GM12874 (cell line): Measurements from ENCODE around the gene YIF1B.

Source experiments
- TF ChIP-seq, protein P1 (sequence below): IDR thresholded peaks from 2 replicates; pipeline ENCODE4 v1.5.1; 2011; ENCODE audit warnings: low read depth, mild to moderate bottlenecking, control low read depth, low read length, moderate library complexity; ENCODE audit not compliant: insufficient read depth

The YIF1B gene

DNA sequence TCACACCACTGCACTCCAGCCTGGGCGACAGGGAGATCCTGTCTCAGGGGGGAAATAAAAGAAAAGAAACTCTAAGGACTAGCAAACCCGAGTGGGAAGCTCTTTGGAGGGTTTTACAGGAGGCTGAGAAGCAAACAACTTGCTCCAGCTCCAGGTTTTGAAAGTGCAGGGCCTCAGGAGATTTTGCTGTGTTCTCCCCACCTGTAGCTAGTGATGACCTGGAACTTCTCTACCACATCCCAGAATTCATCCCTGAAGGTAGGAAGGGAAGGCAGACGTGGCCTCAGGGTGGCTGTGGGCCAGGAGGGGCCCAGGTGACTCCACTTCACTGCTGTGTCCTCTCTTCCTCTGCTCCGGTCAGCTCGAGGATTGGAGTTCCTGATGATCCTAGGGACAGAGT lies 42.3 kb upstream of the YIF1B start:
- TF ChIP-seq, protein P1, sequence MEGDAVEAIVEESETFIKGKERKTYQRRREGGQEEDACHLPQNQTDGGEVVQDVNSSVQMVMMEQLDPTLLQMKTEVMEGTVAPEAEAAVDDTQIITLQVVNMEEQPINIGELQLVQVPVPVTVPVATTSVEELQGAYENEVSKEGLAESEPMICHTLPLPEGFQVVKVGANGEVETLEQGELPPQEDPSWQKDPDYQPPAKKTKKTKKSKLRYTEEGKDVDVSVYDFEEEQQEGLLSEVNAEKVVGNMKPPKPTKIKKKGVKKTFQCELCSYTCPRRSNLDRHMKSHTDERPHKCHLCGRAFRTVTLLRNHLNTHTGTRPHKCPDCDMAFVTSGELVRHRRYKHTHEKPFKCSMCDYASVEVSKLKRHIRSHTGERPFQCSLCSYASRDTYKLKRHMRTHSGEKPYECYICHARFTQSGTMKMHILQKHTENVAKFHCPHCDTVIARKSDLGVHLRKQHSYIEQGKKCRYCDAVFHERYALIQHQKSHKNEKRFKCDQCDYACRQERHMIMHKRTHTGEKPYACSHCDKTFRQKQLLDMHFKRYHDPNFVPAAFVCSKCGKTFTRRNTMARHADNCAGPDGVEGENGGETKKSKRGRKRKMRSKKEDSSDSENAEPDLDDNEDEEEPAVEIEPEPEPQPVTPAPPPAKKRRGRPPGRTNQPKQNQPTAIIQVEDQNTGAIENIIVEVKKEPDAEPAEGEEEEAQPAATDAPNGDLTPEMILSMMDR, result no peak

DNA sequence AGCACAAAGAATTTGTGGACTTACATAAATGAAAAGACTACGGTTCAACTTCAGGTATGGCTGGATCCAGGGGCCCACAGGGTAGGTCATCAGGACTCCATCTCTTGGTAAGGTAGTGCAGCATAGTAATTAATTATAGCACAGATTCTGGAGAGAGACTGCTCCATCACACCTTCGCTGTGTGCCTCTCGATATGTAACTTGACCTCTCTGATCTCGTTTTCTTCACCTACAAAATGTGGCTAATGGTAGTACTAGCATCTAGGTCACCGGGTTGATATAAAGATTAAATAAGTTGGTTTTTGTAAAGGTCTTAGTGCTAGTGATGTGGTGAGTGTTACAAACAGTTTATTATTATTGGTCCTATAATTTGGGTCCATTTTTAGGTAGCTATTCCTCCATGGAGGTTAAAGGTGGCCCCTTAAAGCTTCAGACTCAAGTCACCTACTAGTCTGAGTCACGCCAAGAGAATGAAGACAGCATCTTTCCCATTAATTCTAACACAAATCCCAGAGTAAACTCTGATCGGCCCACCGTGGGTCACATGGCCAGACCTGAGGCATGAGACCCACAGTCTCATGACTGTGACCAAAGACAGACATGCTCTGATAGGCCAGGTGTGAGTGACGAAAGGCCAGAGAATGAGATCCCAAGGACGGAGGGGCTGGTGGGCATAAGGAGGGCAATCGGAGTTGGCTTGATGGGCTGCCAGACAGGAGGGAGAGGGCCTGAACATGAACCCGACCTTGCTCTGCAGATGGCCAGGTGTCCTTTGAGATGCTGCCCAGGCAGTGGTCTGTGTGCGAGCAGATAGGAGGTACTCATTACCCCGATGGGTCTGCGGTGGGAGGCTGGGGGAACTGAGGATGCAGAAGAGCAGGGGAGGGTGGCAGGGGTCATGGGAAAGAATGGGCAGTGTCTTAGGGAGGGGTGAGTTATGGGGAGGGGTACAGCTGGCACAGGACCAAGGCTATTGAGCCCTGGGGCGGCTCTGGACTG lies 40.3 kb upstream of the YIF1B start:
- TF ChIP-seq, protein P1, result no peak

DNA sequence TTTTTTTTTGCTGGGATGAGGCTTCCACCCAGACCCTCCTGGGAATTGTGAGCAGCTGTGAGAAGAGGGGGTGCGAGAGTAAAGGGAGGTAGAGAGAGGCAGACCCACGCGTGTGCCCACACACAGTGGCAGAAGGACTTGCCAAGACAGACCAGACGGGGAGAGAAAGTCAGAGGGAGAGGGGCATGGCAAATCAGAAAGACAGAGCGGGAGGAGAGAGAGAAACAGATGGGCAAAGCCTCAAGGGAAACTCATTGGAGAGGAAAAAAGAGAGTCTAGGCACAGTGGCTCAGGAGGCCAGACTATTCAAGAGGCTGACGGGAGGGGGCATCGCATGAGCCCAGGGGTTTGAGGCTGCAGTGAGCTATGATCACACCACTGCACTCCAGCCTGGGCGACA lies 36.9 kb upstream of the YIF1B start:
- TF ChIP-seq, protein P1, result no peak

DNA sequence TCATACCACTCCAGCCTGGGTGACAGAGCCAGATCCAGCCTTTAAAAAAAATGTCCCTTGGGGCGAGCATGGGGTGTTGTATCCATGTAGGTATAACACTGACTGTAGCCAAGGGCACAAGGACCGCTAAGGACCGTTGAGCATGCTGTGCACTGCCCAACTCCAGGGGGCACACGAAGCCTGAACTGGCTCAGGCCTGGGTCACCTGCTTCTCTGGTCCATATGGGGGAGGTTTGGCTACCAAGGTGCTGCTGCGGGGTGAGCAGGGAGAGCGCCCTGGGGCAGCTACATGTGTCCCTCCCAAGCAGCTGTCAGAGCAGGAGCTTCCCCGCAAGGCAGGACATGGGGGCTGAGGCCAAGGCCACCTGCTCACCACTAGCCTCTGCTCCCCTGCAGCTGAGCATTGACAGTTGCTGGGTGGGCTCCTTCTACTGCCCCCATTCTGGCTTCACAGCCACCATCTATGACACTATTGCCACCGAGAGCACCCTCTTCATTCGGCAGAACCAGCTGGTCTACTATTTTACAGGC lies 36.2 kb upstream of the YIF1B start:
- TF ChIP-seq, protein P1, result no peak

DNA sequence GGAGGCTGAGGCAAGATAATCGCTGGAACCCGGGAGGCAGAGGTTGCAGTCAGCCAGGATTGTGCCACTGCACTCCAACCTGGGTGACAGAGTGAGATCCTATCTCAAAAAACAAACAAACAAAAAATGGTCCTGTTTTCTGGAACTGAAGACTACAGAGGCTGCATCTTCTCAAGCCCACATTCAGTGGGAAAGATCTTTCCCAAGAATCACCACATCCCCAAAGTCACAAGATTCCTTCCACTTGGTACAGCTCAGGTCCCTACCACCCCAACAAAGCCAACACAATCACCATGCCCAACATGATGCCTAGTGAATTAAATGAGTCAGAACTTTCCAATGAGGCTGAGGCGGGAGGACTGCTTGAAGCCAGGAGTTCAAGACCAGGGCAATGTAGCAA lies 35.1 kb upstream of the YIF1B start:
- TF ChIP-seq, protein P1, result no peak

DNA sequence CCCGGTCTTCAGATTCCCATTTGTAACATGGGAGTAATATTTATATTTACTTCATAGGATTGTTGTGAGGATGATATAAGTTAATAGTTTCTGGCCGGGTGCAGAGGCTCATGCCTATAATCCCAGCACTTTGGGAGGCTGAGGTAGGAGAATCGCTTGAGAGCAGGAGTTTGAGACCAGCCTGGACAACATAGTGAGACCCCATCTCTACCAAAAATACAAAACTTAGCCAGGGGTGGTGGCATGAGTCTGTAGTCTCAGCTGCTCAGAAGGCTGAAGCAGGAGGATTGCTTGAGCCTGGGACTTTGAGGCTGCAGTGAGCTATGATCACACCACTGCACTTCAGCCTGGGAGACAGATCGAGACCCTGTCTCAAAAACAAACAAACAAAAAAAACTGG lies 31.1 kb upstream of the YIF1B start:
- TF ChIP-seq, protein P1, result no peak

DNA sequence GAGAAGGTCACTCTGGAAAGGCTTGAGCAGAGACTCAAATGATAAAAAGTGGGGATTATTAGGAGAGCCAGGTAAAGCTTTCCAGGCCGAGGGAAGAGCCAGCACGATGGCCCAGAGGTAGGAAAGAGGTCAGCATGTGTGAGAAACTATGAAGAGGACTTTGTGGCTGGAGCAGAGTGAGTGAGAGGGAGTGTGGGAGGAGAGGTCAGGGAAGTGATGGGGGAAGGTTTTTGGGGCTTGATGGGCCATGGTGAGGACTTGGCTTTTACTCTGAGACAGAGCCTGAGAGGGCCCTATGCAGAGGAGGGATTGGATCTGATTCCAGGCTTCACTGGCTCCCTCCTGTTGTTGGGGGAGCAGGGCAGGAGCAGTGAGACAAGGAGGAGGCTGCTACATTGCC lies 25.2 kb upstream of the YIF1B start:
- TF ChIP-seq, protein P1, result no peak
